HG02852 (cell line): ENCODE data around the gene CGB2.
"Not testable (repeated sequence)": the region's sequence is repeated elsewhere in the genome, so short reads cannot be mapped to it uniquely, and the experiment has no call there.

ENCODE experiments used
- ATAC-seq: cut with Tn5 transposase; IDR thresholded peaks from one replicate; pipeline ENCODE4 v1.9.1; 2021; ENCODE audit warnings: mild to moderate bottlenecking, moderate library complexity; ENCODE audit not compliant: unreplicated experiment

The CGB2 gene

DNA sequence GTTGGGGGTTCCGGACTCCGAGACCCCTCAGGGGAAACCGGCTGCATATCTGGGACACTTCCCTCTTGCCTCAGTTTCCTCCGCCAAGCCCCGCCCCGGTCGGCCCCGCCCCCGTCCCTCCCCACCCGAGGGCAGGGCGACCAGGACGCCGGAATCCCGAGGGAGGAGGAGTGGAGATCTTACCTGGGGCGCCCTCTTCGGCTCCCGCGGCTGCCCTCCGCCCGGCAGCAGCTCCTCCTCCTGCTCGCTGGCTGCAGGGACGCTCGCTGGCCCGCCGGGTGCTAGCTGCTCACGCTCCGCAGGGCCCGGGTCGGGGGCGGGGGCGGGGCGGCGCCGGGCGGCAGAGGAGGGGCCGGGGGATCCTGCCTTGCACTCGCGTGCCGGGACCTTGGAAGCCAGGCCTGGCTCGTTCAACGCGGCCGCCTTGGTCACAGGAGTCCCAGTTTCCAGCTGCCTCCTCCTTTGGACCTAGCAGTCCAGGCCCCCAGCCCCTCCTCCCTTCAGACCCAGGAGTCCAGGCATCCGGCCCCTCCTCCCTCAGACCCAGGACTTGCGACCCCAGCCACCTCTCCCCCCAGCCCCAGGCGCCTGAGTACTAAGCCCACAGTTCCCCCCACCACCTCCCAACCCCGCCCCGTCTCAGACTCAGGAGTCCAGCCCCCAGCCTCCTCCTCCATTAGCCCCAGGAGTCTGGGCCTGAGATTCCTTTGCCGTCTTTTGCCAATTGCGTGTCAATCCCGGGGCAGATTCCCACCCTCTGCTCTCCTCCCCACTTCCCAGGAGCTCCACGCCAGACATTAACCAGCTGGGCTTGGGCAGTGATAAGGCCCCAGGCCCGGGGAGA, 33.3 kb downstream of the CGB2 start, which contains the start of gene NTF4:
Gene NTF4 (minus strand): TSS at position 51 of the 844 bp plus-strand sequence. CDS start 2,821 bp downstream, outside the sequence.
- ATAC-seq: no peak

DNA sequence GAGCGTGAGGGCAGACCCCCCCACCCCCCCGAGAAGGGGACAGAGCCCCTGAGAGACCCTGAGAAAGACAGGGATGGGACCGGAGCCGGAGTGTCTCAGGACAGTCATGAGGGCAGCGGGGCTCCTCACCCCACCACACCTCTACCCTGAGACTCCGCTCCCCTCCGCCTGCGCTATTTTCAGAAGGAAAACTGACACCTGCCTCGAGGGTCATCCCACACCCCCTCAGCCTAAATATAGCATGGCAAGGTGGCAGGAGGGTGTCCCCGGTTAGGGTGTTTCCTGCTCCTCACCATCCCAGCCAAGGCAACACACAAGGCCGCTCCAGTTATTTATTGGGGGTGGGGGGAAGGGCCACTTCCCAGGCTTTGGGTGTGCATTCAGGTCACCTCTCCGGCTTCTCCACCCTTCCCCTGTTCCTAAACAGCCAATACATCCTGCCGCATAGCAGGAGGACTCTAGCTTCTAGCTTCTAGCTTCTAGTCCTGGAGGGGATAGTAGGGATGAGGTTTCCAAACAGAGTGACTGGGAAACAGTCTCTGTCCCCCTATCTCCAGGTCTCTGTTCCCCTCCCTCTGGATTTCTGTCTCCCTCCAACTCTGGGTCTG, 34.3 kb downstream of the CGB2 start:
- ATAC-seq: no peak

DNA sequence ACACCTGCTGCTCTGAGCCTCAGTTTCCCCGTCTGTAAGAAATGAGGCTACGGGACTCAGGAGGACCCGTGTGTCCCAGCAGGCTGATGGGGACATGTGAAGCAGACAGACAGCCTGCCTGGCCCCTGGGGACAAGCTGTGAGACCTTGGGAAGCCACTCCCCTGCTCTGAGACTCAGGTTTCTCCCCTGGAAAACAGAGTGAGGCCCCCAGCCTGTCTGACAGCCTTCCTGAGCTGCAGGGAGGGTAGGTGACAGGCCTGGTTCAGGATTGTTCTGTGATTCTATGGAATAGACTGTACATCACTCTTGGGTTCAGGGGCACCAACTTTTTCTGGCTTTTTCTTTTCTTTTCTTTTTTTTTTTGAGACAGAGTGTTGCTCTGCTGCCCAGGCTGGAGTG, 35.9 kb downstream of the CGB2 start:
- ATAC-seq: no peak

DNA sequence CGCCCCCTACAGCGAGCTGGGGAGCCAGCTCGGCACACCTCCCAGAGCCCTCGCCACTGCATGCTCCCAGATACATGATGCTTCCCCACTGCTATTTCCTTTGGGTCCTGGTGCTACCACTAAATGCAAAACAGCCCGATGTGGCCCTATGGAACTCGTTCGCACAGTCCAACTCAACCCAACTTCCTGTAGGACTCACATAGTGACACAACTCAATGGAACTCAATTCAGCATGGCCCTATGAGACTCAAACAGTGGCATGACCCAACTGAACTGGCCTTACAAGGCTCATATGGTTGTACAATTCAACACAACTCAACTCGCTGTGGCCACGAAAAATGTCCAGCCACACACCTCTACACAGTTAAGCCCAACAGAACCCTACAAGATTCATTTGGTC, 37.3 kb downstream of the CGB2 start:
- ATAC-seq: no peak

DNA sequence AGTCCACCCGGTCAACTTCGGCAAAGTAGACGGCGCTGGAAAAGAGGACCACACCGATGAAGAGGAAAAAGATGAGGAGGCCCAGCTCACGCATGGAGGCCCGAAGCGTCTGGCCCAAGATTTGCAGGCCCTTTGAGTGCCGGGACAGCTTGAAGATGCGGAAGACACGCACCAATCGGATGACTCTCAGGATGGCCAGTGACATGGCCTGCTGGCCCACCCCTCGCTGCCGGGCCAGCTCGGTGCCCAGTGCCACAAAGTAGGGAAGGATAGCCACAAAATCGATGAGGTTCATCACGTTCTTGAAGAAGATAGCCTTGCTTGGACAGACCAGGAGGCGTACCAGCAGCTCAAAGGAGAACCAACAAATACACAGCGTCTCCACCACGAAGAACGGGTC, 38.7 kb downstream of the CGB2 start:
- no peak for ATAC-seq

DNA sequence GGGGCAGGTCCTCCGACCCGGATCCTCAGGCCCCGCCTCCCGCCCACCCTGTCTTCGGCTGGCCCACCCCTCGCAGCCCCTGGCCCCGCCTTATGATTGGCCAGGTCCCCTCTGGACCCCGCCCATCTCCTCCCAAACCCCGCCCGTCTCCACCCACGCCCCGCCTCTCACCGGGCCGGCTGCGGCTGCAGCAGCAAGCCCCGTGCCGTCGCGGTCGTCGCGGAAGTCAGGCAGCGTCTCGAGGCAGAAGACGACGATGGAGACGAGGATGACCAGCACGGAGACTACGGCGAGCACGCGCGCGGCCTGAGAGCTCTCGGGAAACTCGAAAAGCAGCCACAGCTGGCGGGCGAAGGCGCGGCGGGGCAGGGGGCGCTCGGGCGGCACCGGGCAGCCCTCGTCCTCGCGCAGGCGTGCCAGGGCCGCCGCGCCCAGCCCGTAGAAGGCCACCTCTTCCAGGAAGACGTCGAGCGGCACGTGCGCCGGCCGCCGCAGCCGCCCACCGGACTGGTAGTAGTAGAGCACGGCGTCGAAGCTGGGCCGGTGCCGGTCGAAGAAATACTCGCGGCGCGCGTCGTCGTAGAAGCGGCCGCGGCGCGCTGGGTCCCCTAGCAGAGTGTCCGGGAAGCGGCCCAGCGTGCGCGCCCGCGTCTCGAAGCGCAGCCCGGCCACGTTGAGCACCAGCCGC, 40.3 kb downstream of the CGB2 start:
- no peak for ATAC-seq

DNA sequence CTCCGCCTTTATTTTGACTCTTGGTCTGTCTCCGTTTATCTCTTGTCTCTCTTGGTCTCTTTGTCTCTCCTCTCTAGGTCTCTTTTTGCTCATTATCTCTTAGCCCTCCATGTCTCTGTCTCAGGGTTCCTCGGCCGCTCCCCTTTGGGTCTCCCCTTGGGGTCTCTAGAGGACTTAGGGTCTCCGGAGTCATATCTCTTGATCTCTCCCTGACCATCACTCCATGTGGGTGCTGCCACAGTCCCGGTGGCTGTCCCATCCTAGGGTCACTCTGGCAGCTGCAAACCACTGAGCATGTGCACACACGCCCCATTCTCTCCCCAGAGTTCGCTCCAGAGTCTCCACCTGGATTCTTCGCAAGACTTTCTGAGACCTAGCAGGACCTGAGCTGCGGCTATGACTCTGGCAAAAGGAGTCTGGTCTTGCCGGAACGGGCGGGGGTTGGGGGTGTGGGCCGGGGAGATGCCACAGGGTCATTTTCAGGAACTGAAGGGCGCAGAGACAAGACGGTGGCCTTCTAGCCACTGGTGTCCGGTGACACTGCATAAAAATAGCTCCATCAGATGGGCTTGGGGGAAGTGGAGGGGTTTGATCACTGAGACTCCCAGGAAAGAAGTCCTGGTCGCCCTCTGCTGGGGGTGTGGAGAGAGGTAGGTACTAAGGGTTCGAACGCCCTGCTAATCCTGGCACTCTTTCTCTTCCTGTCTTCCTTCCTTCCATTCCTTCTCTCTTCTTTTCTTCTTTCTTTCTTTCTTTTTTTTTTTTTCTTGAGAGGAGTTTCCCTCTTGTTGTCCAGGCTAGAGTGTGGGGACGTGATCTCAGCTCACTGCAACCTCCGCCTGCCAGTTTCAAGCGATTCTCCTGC, 42.1 kb downstream of the CGB2 start:
- no peak for ATAC-seq

DNA sequence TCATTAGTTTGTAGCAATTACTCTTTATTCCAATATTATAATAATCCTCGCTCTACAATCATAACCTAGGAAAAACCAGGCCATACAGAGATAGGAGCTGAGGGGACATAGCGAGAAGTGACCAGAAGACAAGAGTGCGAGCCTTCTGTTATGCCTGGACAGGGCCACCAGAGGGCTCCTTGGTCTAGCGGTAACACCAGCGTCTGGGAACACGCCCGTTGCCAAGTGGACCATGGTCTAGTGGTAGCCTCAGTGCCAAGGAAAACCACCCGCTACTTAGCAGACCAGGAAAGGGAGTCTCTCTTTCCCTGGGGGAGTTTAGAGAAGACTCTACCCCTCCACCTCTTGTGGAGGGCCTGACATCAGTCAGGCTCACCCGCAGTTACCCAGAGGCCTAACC, 43.2 kb downstream of the CGB2 start:
- not testable (repeated sequence) for ATAC-seq

DNA sequence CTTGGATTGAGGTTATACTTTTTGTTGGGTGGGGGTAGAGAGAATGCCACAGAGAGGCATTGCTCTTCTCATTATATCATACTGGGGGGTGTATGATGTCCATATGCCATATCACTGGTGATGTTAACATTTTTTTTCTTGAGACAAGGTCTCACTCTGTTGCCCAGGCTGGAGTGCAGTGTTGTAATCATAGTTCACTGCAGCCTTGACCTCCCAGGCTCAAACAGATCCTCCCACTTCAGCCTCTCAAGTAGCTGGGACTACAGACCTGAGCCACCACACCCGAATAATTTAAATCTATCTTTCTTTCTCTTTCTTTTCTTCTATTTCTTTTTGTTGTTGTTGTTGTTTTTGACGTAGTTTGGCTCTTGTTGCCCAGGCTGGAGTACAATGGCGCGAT, 48.7 kb downstream of the CGB2 start:
- no peak for ATAC-seq

DNA sequence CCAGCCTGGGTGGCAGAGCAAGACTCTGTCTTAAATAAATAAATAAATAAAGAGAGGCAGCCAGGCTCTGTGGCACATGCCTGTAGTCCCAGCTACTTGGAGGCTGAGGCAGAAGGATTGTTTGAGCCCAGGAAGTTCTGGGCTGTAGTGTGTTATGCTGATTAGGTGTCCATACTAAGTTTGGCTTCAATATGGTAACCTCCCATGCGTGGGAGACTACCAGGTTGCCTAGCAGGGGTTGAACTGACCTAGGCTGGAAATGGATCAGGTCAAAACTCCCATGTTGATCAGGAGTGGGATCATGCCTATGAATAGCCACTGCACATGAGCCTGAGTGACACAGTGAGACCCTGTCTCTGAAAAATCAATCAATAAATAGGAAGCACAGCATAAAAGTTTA, 49.6 kb downstream of the CGB2 start:
- no peak for ATAC-seq
